GM12892 (cell line): ENCODE data around the gene AMHR2.
"Not testable (repeated sequence)": the region's sequence is repeated elsewhere in the genome, so short reads cannot be mapped to it uniquely, and the experiment has no call there.

Source experiments
- POLR2A ChIP-seq: IDR thresholded peaks from 2 replicates; pipeline ENCODE4 v1.6.1; 2011; ENCODE audit warnings: low read depth, low read length, control low read depth
- POLR2AphosphoS5 ChIP-seq: IDR thresholded peaks from 2 replicates; pipeline ENCODE4 v1.6.1; 2011; ENCODE audit warnings: low read depth, low read length, control low read depth
- TAF1 ChIP-seq: IDR thresholded peaks from 2 replicates; pipeline ENCODE4 v1.6.1; 2011; ENCODE audit warnings: low read depth, mild to moderate bottlenecking, control low read depth, low read length, borderline replicate concordance

DNA sequence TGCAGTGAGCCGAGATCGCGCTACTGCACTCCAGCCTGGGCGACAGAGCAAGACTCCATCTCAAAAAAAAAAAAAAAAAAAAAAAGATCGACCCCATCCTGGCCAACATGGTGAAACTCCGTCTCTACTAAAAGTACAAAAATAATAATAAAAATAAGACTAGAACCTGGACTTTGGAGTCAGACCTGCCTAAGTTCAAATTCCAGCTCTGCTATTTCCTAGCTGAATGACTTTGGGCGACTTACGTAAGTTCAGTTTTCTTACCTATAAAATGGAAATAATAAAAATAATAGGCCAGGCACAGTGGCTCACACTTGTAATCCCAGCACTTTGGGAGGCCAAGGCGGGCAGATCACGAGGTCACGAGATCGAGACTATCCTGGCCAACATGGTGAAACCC is 1.4 kb upstream of the AMHR2 start:
- not testable (repeated sequence) for TF ChIP-seq POLR2A, POLR2AphosphoS5, TAF1
